HL-60 (cell line): Measurements from ENCODE around the gene SRD5A2.

Source experiments
- DNase-seq, 2 experiments: peaks; one replicate each; pipeline ENCODE4 v3.0.0-alpha.2; 2010 to 2020; ENCODE audit warnings: low read depth in 1 of 2, low spot score in 1 of 2
- H3K27ac ChIP-seq: fragments of 250-450 bp; sonication (Bioruptor Pico); replicated peaks from 2 replicates; pipeline ENCODE4 v1.5.1; 2020; ENCODE audit warnings: mild to moderate bottlenecking, moderate library complexity
- H3K27me3 ChIP-seq: fragments of 250-450 bp; sonication (Bioruptor Pico); 2 replicates; pipeline ENCODE4 v1.5.1; 2021; ENCODE audit warnings: mild to moderate bottlenecking, moderate library complexity; ENCODE audit not compliant: insufficient read depth, poor library complexity, severe bottlenecking
- H3K4me3 ChIP-seq: replicated peaks from 2 replicates; pipeline ENCODE4 v1.5.1; 2011; ENCODE audit warnings: mild to moderate bottlenecking, control low read depth, low read length; ENCODE audit not compliant: insufficient read depth
- CTCF ChIP-seq: IDR thresholded peaks from one replicate; pipeline ENCODE4 v1.5.1; 2011; ENCODE audit warnings: low read length, control low read depth, inconsistent platforms; ENCODE audit not compliant: insufficient read depth
- GABPA ChIP-seq: IDR thresholded peaks from 2 replicates; pipeline ENCODE4 v1.6.1; 2012; ENCODE audit warnings: low read depth
- POLR2AphosphoS5 ChIP-seq: IDR thresholded peaks from 2 replicates; pipeline ENCODE4 v1.6.1; 2012; ENCODE audit warnings: low read depth
- REST ChIP-seq: IDR thresholded peaks from 2 replicates; pipeline ENCODE4 v1.6.1; 2012; ENCODE audit warnings: low read depth; ENCODE audit not compliant: insufficient replicate concordance
- SPI1 ChIP-seq: IDR thresholded peaks from 2 replicates; pipeline ENCODE4 v1.6.1; 2012; ENCODE audit warnings: low read depth, mild to moderate bottlenecking, borderline replicate concordance
- long read RNA-seq: library from polyadenylated mRNA; unstranded; transcript quantifications from one replicate; pipeline ENCODE4 v2.0.0, GENCODE V29; 2020

SRD5A2 gene
- long read RNA-seq, result 0 reads

GRCh38 chr2:31580321-31581117 lies at the start of gene SRD5A2:
TSS of gene SRD5A2 (minus strand) at chr2:31580938. CDS start at chr2:31580900, 38 bp downstream.
- TF ChIP-seq GABPA (no peak), REST (no peak), POLR2AphosphoS5 (no peak), SPI1 (no peak), CTCF (no peak)
- H3K4me3 ChIP-seq, result no peak within 1 kb of the TSS
- H3K27me3 ChIP-seq, result peaks cover 43% of the 10 kb centered on the region
- DNase-seq, result no peak
- H3K27ac ChIP-seq, result no peak within 1 kb of the TSS

- no peak overlapping the region for H3K27ac ChIP-seq
- H3K27me3 ChIP-seq, result no peaks in the 10 kb centered on the region
- no peak for DNase-seq
- no peak for TF ChIP-seq CTCF
- no peak for TF ChIP-seq SPI1
- no peak for TF ChIP-seq POLR2AphosphoS5
- no peak for TF ChIP-seq REST
- no peak for TF ChIP-seq GABPA
- no peak overlapping the region for H3K4me3 ChIP-seq
These were observed 25.8 kb upstream of the SRD5A2 start for GRCh38 chr2:31606509-31606908.

GRCh38 chr2:31598694-31599093 lies 18.0 kb upstream of the SRD5A2 start:
- H3K27ac ChIP-seq, result no peak overlapping the region
- H3K4me3 ChIP-seq, result no peak overlapping the region
- DNase-seq, result no peak
- no peak for TF ChIP-seq CTCF
- no peak for TF ChIP-seq REST
- TF ChIP-seq GABPA, result no peak
- no peak for TF ChIP-seq SPI1
- peaks cover 2% of the 10 kb centered on the region for H3K27me3 ChIP-seq
